Body of pancreas (tissue), 4 donors: Measurements from ENCODE around the gene BICD1.

ENCODE experiments used
- POLR2A ChIP-seq, 3 donors: fragments of 450-650 bp; IDR thresholded peaks; one replicate each; pipeline ENCODE4 v1.6.1; 2016; ENCODE audit warnings: antibody characterized with exemption in 3 of 3, mild to moderate bottlenecking in 2 of 3
- TF ChIP-seq, protein P1 (sequence below), 7 experiments: fragments of 450-650 bp in 4 of 7; fragments of 200-600 bp in 3 of 7; sonication (generic) in 3 of 7; IDR thresholded peaks; one replicate each; pipeline ENCODE4 v1.5.1; 2016 to 2019; ENCODE audit warnings: antibody characterized with exemption in 7 of 7

GRCh38 chr12:32151086-32151485 is 44.4 kb downstream of the BICD1 start:
- TF ChIP-seq, protein P1, sequence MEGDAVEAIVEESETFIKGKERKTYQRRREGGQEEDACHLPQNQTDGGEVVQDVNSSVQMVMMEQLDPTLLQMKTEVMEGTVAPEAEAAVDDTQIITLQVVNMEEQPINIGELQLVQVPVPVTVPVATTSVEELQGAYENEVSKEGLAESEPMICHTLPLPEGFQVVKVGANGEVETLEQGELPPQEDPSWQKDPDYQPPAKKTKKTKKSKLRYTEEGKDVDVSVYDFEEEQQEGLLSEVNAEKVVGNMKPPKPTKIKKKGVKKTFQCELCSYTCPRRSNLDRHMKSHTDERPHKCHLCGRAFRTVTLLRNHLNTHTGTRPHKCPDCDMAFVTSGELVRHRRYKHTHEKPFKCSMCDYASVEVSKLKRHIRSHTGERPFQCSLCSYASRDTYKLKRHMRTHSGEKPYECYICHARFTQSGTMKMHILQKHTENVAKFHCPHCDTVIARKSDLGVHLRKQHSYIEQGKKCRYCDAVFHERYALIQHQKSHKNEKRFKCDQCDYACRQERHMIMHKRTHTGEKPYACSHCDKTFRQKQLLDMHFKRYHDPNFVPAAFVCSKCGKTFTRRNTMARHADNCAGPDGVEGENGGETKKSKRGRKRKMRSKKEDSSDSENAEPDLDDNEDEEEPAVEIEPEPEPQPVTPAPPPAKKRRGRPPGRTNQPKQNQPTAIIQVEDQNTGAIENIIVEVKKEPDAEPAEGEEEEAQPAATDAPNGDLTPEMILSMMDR (IDR thresholded peaks at IDR 0.05), result no peak
- TF ChIP-seq POLR2A (IDR thresholded peaks at IDR 0.05), result no peak
